Esophagus muscularis mucosa (tissue), 3 donors: ENCODE measurements around the gene RERG.

ENCODE experiments used
- CTCF ChIP-seq, 3 experiments: fragments of 200-600 bp in 2 of 3; fragments of 450-650 bp in 1 of 3; sonication (generic) in 2 of 3; IDR thresholded peaks; one replicate each; pipeline ENCODE4 v1.5.1; 2017 to 2019; ENCODE audit warnings: antibody characterized with exemption in 3 of 3, mild to moderate bottlenecking in 2 of 3, moderate library complexity in 1 of 3
- POLR2AphosphoS5 ChIP-seq, 2 donors: sonication (generic); formaldehyde crosslinking; IDR thresholded peaks; one replicate each; pipeline ENCODE4 v1.6.1; 2017; ENCODE audit warnings: antibody characterized with exemption in 2 of 2

GRCh38 chr12:15074351-15074750, 146.9 kb downstream of the RERG start:
- no peak for TF ChIP-seq CTCF (IDR thresholded peaks at IDR 0.05)
- TF ChIP-seq POLR2AphosphoS5 (IDR thresholded peaks at IDR 0.05), result no peak
